ENCODE measurements around the gene TMEM131L.
"Not testable (repeated sequence)": the region's sequence is repeated elsewhere in the genome, so short reads cannot be mapped to it uniquely, and the experiment has no call there.

TMEM131L gene

GRCh38 chr4:153449338-153449737 is 16.8 kb upstream of the TMEM131L start:
- no peak for DNase-seq (ENCODE audit: low read depth in 2 of 2)

GRCh38 chr4:153450544-153450917 is 15.6 kb upstream of the TMEM131L start:
- no peak for DNase-seq (ENCODE audit: low read depth in 2 of 2)

- DNase-seq (ENCODE audit: low read depth in 2 of 2) = not testable (repeated sequence)
These were observed 15.0 kb upstream of the TMEM131L start for GRCh38 chr4:153451145-153451544.

- DNase-seq (ENCODE audit: low read depth in 2 of 2) = no peak
These were observed 14.1 kb upstream of the TMEM131L start for GRCh38 chr4:153451911-153452657.

GRCh38 chr4:153452658-153453378 is 13.3 kb upstream of the TMEM131L start:
- no peak for DNase-seq (ENCODE audit: low read depth in 2 of 2)

GRCh38 chr4:153453402-153453801 is 12.8 kb upstream of the TMEM131L start:
- DNase-seq (ENCODE audit: low read depth in 2 of 2) = no peak

- no peak for DNase-seq (ENCODE audit: low read depth in 2 of 2)
These were observed 7.2 kb upstream of the TMEM131L start for GRCh38 chr4:153458969-153459368.

GRCh38 chr4:153461549-153461948 is 4.6 kb upstream of the TMEM131L start:
- not testable (repeated sequence) for DNase-seq (ENCODE audit: low read depth in 2 of 2)

GRCh38 chr4:153464068-153464467 is 2.1 kb upstream of the TMEM131L start:
- DNase-seq (ENCODE audit: low read depth in 2 of 2) = no peak

- no peak for DNase-seq (ENCODE audit: low read depth in 2 of 2)
These were observed 1.0 kb upstream of the TMEM131L start for GRCh38 chr4:153465140-153465539.

- DNase-seq (ENCODE audit: low read depth in 2 of 2) = no peak
These were observed 512 bp upstream of the TMEM131L start for GRCh38 chr4:153465615-153466080.

- no peak for DNase-seq (ENCODE audit: low read depth in 2 of 2)
These were observed 1.1 kb downstream of the TMEM131L start for GRCh38 chr4:153466949-153467896.

GRCh38 chr4:153467897-153468262 is 1.7 kb downstream of the TMEM131L start:
- DNase-seq (ENCODE audit: low read depth in 2 of 2) = no peak

GRCh38 chr4:153468587-153468986 is 2.4 kb downstream of the TMEM131L start:
- DNase-seq (ENCODE audit: low read depth in 2 of 2) = no peak

GRCh38 chr4:153469031-153469430 is 2.9 kb downstream of the TMEM131L start:
- DNase-seq (ENCODE audit: low read depth in 2 of 2) = no peak

GRCh38 chr4:153471071-153471697 is 5.0 kb downstream of the TMEM131L start:
- DNase-seq (ENCODE audit: low read depth in 2 of 2) = not testable (repeated sequence)

- DNase-seq (ENCODE audit: low read depth in 2 of 2) = no peak
These were observed 5.5 kb downstream of the TMEM131L start for GRCh38 chr4:153471698-153472093.

GRCh38 chr4:153472122-153473037 is 6.2 kb downstream of the TMEM131L start:
- DNase-seq (ENCODE audit: low read depth in 2 of 2) = no peak

- DNase-seq (ENCODE audit: low read depth in 2 of 2) = no peak
These were observed 8.1 kb downstream of the TMEM131L start for GRCh38 chr4:153474251-153474650.

- no peak for DNase-seq (ENCODE audit: low read depth in 2 of 2)
These were observed 10.8 kb downstream of the TMEM131L start for GRCh38 chr4:153476829-153477574.

All from stimulated activated CD4-positive, alpha-beta T cell treated with anti-CD3 and anti-CD28 coated beads, Interleukin-4, amount 100 ng/mL, for 48 hours (primary cell).